Gastrocnemius medialis (tissue), 4 donors: Measurements from ENCODE around the gene ZNF710.

Experiments
- CTCF ChIP-seq, 5 experiments: fragments of 450-650 bp in 3 of 5; fragments of 200-600 bp in 2 of 5; sonication (generic) in 2 of 5; IDR thresholded peaks in 4 of 5; conservative IDR thresholded peaks in 1 of 5; 1 replicate in 4 of 5; 2 replicates in 1 of 5; pipeline ENCODE4 v1.5.1; 2016 to 2019; ENCODE audit warnings: antibody characterized with exemption in 5 of 5, mild to moderate bottlenecking in 3 of 5, moderate library complexity in 3 of 5
- POLR2A ChIP-seq, 2 donors: fragments of 450-650 bp; IDR thresholded peaks; one replicate each; pipeline ENCODE4 v1.6.1; 2017; ENCODE audit warnings: antibody characterized with exemption in 2 of 2, mild to moderate bottlenecking in 2 of 2, moderate library complexity in 2 of 2

GRCh38 chr15:90030376-90030775, 29.3 kb downstream of the ZNF710 start:
- no peak for TF ChIP-seq CTCF (IDR thresholded peaks at IDR 0.05 in 4 of 5, conservative IDR thresholded peaks at IDR 0.05 in 1 of 5)
- TF ChIP-seq POLR2A (IDR thresholded peaks at IDR 0.05): no peak
